Heart left ventricle (tissue), 16 donors: ENCODE measurements around the gene LNPEP. TPM values are rescaled to one million over a fixed set of nuclear protein-coding genes. Genes with fewer than 3 reads are reported as not detected.

Source experiments
- ATAC-seq, 4 donors: fragments of 200-7000 bp; cut with Tn5 transposase; one replicate each; pipeline ENCODE4 v1.9.1; 2020 to 2022; ENCODE audit warnings: moderate library complexity in 4 of 4, mild to moderate bottlenecking in 3 of 4, moderate number of reproducible peaks in 1 of 4
- DNase-seq, 5 donors: peaks; one replicate each; pipeline ENCODE4 v3.0.0-alpha.2; 2020
- H3K27ac ChIP-seq, 12 donors: fragments of 200-600 bp; sonication (generic) in 4 of 12; one replicate each; pipeline versions ENCODE4 v1.5.0 to v1.8.0; 2016 to 2022; ENCODE audit warnings: mild to moderate bottlenecking in 2 of 12
- H3K27me3 ChIP-seq, 9 donors: fragments of 200-600 bp; sonication (generic) in 2 of 9; one replicate each; pipeline versions ENCODE4 v1.5.1 to v1.8.0; 2016 to 2022; ENCODE audit warnings: mild to moderate bottlenecking in 3 of 9
- H3K36me3 ChIP-seq, 9 donors: fragments of 200-600 bp; sonication (generic) in 2 of 9; one replicate each; pipeline versions ENCODE4 v1.5.0 to v1.8.0; 2018 to 2022; ENCODE audit warnings: mild to moderate bottlenecking in 2 of 9
- H3K4me1 ChIP-seq, 12 donors: fragments of 200-600 bp; sonication (generic) in 4 of 12; one replicate each; pipeline versions ENCODE4 v1.5.0 to v1.8.0; 2016 to 2022; ENCODE audit warnings: mild to moderate bottlenecking in 3 of 12
- H3K4me3 ChIP-seq, 12 donors: fragments of 200-600 bp; sonication (generic) in 4 of 12; one replicate each; pipeline versions ENCODE4 v1.5.0 to v1.8.0; 2017 to 2022; ENCODE audit warnings: mild to moderate bottlenecking in 9 of 12, moderate library complexity in 4 of 12
- H3K9me3 ChIP-seq, 12 donors: fragments of 200-600 bp; sonication (generic) in 4 of 12; one replicate each; pipeline versions ENCODE4 v1.5.0 to v1.8.0; 2016 to 2022; ENCODE audit warnings: mild to moderate bottlenecking in 1 of 12
- POLR2A ChIP-seq, 2 donors: fragments of 450-650 bp; IDR thresholded peaks; one replicate each; pipeline ENCODE4 v1.6.1; 2017; ENCODE audit warnings: antibody characterized with exemption in 2 of 2, mild to moderate bottlenecking in 2 of 2, moderate library complexity in 2 of 2
- WGBS, 4 donors: extraction: QIAGEN DNeasy Blood & Tissue Kit in 2 of 4; methylation state at CpG; one replicate each; pipeline versions ENCODE4 v1.1.5 to v1.1.7; 2013 to 2018; 5-methylcytosine and 5-hydroxymethylcytosine counted together
- intact Hi-C, 10 donors: fragments of 100-400 bp; cut with DNase I; formaldehyde crosslinking; loops; one replicate each; pipeline versions ENCODE4 v1.11.1 to v1.14.2; 2022
- polyA plus RNA-seq, 2 donors: library from polyadenylated mRNA; stranded (reverse); fragments of 200-250 nt; gene quantifications; one replicate each; pipeline ENCODE4 v1.2.3, GENCODE V29; 2013
- total RNA-seq, 9 donors: library from RNA; depleted of rRNA in 2 of 9; stranded (reverse); fragments of >200 nt in 2 of 9; fragmentation: NEBNext Ultra II Directional in 3 of 9; extraction: Animal tissue kit (Norgen Biotek cat#: 25700) in 3 of 9; gene quantifications; one replicate each; pipeline versions ENCODE4 v1.1.0 to v1.2.4, GENCODE V29; 2016 to 2023
- TF ChIP-seq, protein P1 (sequence below), 12 donors: fragments of 200-600 bp; sonication (generic) in 4 of 12; IDR thresholded peaks; one replicate each; pipeline versions ENCODE4 v1.5.0 to v1.8.0; 2018 to 2022; ENCODE audit warnings: antibody characterized with exemption in 12 of 12, mild to moderate bottlenecking in 5 of 12
- donor health status: ischemic (EF 13 %, LVEDD 7.1; RV severe dilation, severe dysfunction).
- donor health status: healthy with polysubstance abuse.
- donor health status: DM: no; HTN: yes; CAD: no.
- donor health status: DM: no; HTN: no; CAD: no.
- donor health status: ischemic (EF 25% LVEDD 6.9; RV normal size, moderate dysfunction).
- donor health status: ischemic (EF 25% LVEDD 5.7; RV mildly dilated, moderate dysfunction).
- donor health status: healthy.
- donor health status: DM: yes; HTN: yes; CAD: no.
- donor health status: ischemic (EF 35%, LVEDD 5.7; RV mildly dilated, moderate dysfunction).
- donor health status: nonischemic (EF 11% LVEDD 7.7; RV severe dilation, severe dysfunction).
- donor health status: DM: yes; HTN: yes; CAD: no.
- donor health status: PGD.
- donor health status: ischemic (EF 29% LVEDD 5.4; RV normal size, mild dysfunction).
- donor health status: nonischemic (EF 23%, LVEDD 6.1; RV moderate dilation, normal function).

The LNPEP gene
- total and polyA plus RNA-seq, 11 donors: 8.6 to 82.2 (median 53.1) TPM

- H3K4me1 ChIP-seq: peaks cover 0 to 19% (median 0%) of the 10 kb centered on the region in 12 donors
- H3K27ac ChIP-seq: peak overlapping the region in 1 of 12 donors; percentile 88
- H3K9me3 ChIP-seq: no peaks in the 10 kb centered on the region
- peak overlapping the region in 2 of 12 donors; percentile 17 to 44 for H3K4me3 ChIP-seq
- TF ChIP-seq, protein P1, sequence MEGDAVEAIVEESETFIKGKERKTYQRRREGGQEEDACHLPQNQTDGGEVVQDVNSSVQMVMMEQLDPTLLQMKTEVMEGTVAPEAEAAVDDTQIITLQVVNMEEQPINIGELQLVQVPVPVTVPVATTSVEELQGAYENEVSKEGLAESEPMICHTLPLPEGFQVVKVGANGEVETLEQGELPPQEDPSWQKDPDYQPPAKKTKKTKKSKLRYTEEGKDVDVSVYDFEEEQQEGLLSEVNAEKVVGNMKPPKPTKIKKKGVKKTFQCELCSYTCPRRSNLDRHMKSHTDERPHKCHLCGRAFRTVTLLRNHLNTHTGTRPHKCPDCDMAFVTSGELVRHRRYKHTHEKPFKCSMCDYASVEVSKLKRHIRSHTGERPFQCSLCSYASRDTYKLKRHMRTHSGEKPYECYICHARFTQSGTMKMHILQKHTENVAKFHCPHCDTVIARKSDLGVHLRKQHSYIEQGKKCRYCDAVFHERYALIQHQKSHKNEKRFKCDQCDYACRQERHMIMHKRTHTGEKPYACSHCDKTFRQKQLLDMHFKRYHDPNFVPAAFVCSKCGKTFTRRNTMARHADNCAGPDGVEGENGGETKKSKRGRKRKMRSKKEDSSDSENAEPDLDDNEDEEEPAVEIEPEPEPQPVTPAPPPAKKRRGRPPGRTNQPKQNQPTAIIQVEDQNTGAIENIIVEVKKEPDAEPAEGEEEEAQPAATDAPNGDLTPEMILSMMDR (IDR thresholded peaks at IDR 0.05): no peak
- no peak for TF ChIP-seq POLR2A (IDR thresholded peaks at IDR 0.05)
- DNase-seq: no peak
- 57 to 83% (median 72%) methylated on average over 3 of the region's 3 CpGs for WGBS, 4 donors
- intact Hi-C loops: no loop called here
- H3K27me3 ChIP-seq: no peaks in the 10 kb centered on the region
- peaks cover 0 to 100% (median 81%) of the 10 kb centered on the region in 9 donors for H3K36me3 ChIP-seq
- ATAC-seq: no peak
These were observed 39.1 kb upstream of the LNPEP start for GRCh38 chr5:96896806-96897205.

GRCh38 chr5:96901384-96901783 lies 34.5 kb upstream of the LNPEP start:
- Histone ChIP-seq H3K4me1 (peaks cover 0 to 19% (median 0%) of the 10 kb centered on the region in 12 donors), H3K27ac (no peak overlapping the region), H3K4me3 (no peak overlapping the region), H3K36me3 (peaks cover 0 to 96% (median 76%) of the 10 kb centered on the region in 9 donors), H3K9me3 (no peaks in the 10 kb centered on the region), H3K27me3 (no peaks in the 10 kb centered on the region)
- 88 to 93% (median 90%) methylated on average over 6 of the region's 6 CpGs for WGBS, 4 donors
- ATAC-seq: no peak
- DNase-seq: no peak
- TF ChIP-seq, protein P1 (IDR thresholded peaks at IDR 0.05): peak in 1 of 12 donors; percentile 7
- no peak for TF ChIP-seq POLR2A (IDR thresholded peaks at IDR 0.05)
- intact Hi-C loops: loop anchor here in 1 of 10 donors (10.0 kb wide), 1 partner anchor 147 kb away; no protein-coding TSS in a partner anchor

DNA sequence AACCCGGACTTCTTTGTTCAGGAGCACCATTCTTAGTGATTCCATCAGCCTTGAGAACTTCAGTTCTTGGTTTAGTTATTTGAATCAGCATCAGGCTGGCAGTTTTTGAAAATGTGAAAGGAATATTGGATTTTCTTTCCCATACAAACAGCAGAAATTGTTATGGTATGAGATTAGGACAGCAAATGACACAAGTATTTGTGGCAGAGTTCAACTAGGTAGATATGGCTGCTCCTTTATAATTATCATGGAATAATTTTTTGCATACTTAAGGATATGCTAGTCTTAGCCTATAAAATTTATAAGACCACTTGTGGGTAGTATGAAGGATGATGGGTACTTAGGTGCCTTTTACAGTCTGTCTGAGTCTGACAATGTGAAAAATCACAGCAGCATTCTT lies 34.0 kb upstream of the LNPEP start:
- WGBS, 4 donors: 83 to 99% (median 91%) methylated on average over 1 of the region's 1 CpG
- Histone ChIP-seq H3K27me3 (no peaks in the 10 kb centered on the region), H3K4me1 (peaks cover 0 to 15% (median 0%) of the 10 kb centered on the region in 12 donors), H3K27ac (no peak overlapping the region), H3K9me3 (no peaks in the 10 kb centered on the region), H3K4me3 (no peak overlapping the region), H3K36me3 (peaks cover 0 to 97% (median 73%) of the 10 kb centered on the region in 9 donors)
- DNase-seq: no peak
- no peak for TF ChIP-seq POLR2A (IDR thresholded peaks at IDR 0.05)
- TF ChIP-seq, protein P1 (IDR thresholded peaks at IDR 0.05): no peak
- no peak for ATAC-seq
- intact Hi-C loops: loop anchor here in 1 of 10 donors (10.0 kb wide), 1 partner anchor 147 kb away; no protein-coding TSS in a partner anchor

DNA sequence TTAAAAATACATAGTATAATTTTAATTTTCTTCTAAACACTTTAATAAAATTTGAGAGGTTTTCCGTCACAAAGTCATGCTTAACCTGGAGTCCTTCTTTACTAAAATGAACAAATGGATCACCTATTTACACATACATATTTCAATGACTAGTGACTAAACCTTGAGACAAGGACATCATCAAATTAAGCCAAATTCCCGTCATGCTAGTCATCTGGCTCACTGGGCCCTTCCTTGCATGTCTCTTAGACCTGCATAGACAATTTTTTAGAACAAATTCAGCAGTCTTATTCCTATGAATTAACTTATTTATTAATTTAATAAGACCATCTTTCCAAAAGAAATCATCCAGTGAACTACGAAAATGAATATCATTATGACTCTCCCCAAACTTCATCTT lies 33.0 kb upstream of the LNPEP start:
- ATAC-seq: no peak
- H3K4me3 ChIP-seq: no peak overlapping the region
- H3K36me3 ChIP-seq: peaks cover 0 to 89% (median 66%) of the 10 kb centered on the region in 9 donors
- TF ChIP-seq, protein P1 (IDR thresholded peaks at IDR 0.05): no peak
- TF ChIP-seq POLR2A (IDR thresholded peaks at IDR 0.05): no peak
- no peaks in the 10 kb centered on the region for H3K9me3 ChIP-seq
- H3K4me1 ChIP-seq: peaks cover 0 to 13% (median 0%) of the 10 kb centered on the region in 12 donors
- no peak overlapping the region for H3K27ac ChIP-seq
- no peaks in the 10 kb centered on the region for H3K27me3 ChIP-seq
- WGBS, 4 donors: 81 to 97% (median 89%) methylated on average over 3 of the region's 3 CpGs
- DNase-seq: no peak
- intact Hi-C loops: loop anchor here in 1 of 10 donors (10.0 kb wide), 1 partner anchor 148 kb away; no protein-coding TSS in a partner anchor
